Fibroblast of pulmonary artery (primary cell): Measurements from ENCODE around the gene KRTAP10-12.
"Not testable (repeated sequence)": the region's sequence is repeated elsewhere in the genome, so short reads cannot be mapped to it uniquely, and the experiment has no call there.

Experiments used
- DNase-seq: peaks from one replicate; pipeline ENCODE4 v3.0.0-alpha.2; 2010; ENCODE audit warnings: low read depth
- H3K4me3 ChIP-seq: replicated peaks from 2 replicates; pipeline ENCODE4 v1.5.1; 2011; ENCODE audit warnings: low read depth, mild to moderate bottlenecking, control low read depth, low read length, moderate library complexity
- TF ChIP-seq, protein P1 (sequence below): IDR thresholded peaks from 2 replicates; pipeline ENCODE4 v1.5.1; 2011; ENCODE audit warnings: mild to moderate bottlenecking, control low read depth, low read length, inconsistent platforms; ENCODE audit errors: missing control alignments

KRTAP10-12 gene

DNA sequence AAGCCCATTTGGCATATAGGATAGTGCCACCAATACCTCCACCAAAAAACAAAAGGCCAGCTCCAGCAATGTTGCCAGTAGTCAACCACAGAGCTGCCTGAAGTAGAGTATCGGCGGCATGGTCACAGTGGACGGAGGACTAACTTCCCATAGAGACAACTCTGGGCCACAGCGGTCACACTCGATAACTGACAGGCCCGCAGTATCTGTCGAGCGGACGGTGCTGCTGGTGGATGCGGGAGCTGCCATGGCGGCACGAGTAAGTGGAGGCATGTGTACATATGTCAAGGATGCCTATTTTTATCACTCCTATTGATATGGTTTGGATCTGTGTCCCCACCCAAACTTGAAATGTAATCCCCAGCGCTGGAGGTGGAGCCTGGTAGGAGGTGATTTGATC is 19.1 kb upstream of the KRTAP10-12 start:
- TF ChIP-seq, protein P1, sequence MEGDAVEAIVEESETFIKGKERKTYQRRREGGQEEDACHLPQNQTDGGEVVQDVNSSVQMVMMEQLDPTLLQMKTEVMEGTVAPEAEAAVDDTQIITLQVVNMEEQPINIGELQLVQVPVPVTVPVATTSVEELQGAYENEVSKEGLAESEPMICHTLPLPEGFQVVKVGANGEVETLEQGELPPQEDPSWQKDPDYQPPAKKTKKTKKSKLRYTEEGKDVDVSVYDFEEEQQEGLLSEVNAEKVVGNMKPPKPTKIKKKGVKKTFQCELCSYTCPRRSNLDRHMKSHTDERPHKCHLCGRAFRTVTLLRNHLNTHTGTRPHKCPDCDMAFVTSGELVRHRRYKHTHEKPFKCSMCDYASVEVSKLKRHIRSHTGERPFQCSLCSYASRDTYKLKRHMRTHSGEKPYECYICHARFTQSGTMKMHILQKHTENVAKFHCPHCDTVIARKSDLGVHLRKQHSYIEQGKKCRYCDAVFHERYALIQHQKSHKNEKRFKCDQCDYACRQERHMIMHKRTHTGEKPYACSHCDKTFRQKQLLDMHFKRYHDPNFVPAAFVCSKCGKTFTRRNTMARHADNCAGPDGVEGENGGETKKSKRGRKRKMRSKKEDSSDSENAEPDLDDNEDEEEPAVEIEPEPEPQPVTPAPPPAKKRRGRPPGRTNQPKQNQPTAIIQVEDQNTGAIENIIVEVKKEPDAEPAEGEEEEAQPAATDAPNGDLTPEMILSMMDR, result no peak
- DNase-seq, result no peak
- no peak overlapping the region for H3K4me3 ChIP-seq

DNA sequence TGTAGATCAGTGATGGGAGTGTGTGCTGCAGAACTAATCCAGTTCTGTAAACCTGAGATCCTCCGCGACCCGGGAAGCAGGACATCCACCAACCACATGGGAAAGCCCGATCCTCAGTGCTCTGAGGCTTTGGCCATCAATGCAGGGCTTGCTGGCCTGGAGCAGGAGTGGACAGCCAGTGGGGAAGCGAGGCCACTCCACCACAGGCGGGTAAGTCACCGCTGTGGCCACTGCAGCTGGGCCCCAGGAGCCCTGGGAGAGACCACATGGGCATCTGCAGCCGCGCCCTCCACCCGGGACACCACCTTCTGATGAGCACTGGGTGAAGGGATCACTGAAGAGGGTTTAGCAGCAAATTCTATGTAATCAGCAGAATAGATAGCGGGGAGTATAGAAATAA is 15.8 kb upstream of the KRTAP10-12 start:
- TF ChIP-seq, protein P1, result no peak
- DNase-seq, result no peak
- no peak overlapping the region for H3K4me3 ChIP-seq

DNA sequence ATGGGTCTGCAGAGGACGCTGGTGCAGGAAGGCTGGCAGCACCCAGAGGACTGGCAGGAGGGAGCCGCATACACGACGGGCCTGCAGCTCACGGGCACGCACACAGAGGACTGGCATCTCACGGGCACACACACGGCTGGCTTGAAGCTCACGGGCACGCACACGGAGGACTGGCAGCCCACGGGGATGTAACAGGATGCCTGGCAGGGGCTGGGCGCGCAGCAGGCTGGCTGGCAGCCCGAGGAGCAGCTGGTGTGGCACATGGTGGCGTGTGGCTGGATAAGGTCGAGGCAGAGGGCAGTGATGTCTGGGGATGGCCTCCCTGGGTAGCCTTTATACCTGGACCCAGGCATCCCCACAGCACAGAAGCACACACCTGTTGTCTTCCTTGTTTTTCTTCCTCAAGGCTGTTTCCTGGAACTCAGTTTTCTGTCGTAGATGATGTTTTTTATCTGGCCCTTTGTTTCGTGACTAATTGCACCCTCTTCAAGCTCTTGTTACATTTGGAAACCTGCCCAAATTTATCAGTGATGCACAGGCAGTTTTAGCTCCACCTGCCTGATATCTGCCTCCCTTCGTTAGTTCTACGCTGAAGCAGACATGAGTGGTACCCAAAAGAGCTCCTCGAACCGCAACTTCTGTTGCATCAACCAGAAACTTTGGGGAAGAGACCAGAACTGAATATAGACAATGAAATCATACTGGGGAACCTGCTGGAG is 15.0 kb upstream of the KRTAP10-12 start, which contains the start of gene KRTAP12-1:
Gene KRTAP12-1, minus strand, starts transcription at position 303 of the 719 bp plus-strand sequence. Its CDS starts 40 bp downstream, at position 263.
- TF ChIP-seq, protein P1, result no peak
- no peak for DNase-seq
- no peak within 1 kb of the TSS for H3K4me3 ChIP-seq

DNA sequence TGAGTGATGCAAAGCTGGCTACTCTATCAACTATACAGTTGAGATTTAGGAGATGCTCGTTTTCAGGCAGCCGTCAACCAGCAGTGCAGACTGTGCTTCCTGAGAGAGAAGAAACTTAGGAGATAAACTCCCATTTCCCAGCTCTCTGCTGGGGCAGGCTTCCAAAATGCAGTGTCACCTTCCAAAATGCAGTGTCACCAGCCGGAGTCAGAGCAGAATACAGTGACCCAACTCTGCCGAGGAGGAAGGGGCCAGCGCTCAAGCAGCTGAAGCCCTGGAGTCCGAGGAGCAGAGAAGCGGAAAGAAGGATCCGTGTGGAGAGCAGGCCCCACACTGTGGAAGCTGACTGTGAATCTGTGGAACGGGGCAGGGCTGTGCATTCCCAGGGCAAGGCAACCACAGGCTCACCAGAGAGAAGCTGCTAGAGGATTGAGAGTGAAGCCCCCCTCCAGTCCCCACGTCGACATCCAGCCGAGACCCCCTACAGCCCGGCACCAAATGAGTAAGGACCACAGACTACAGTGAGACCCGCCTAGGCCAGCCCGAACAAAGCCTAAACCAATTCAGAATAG is 14.3 kb upstream of the KRTAP10-12 start:
- H3K4me3 ChIP-seq, result no peak overlapping the region
- TF ChIP-seq, protein P1, result no peak
- no peak for DNase-seq

DNA sequence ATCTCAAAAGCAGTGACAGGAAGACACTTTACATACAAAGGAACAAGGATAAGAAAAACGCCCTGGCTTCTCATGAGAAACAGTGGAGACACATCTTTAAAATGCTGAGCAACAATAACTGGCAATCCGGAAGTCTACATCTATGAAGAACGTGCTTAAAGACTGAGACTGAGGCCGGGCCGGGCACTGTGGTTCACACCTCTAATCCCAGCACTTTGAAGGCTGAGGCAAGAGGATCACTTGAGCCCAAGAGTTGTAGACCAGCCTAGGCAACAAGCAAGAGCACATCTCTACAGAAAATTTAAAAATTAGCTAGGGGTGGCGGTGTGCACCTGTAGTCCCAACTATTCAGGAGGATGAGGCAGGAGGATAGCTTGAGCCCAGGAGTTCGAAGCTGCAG is 12.9 kb upstream of the KRTAP10-12 start:
- TF ChIP-seq, protein P1, result no peak

DNA sequence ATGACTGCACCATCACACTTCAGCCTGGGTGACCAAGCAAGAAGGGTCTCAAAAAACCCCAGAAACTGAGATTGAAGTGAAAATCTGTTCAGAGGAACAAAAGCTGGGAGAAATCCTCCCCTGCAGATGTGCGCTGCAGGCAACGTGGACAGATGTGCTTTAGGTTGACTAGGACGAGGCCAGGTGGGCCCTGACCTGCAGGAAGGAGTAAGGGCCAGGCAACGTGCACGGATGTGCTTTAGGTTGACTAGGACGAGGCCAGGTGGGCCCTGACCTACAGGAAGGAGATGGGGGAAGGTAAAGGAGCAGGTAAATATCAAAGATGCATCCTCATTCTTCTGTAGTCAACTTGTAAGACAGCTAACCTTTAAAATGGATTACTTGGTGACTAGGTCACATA is 12.5 kb upstream of the KRTAP10-12 start:
- no peak for DNase-seq
- H3K4me3 ChIP-seq, result no peak overlapping the region
- TF ChIP-seq, protein P1, result no peak

More for the DNA sequence above, 12.9 kb upstream of the KRTAP10-12 start:
- H3K4me3 ChIP-seq, result no peak overlapping the region
- DNase-seq, result no peak

DNA sequence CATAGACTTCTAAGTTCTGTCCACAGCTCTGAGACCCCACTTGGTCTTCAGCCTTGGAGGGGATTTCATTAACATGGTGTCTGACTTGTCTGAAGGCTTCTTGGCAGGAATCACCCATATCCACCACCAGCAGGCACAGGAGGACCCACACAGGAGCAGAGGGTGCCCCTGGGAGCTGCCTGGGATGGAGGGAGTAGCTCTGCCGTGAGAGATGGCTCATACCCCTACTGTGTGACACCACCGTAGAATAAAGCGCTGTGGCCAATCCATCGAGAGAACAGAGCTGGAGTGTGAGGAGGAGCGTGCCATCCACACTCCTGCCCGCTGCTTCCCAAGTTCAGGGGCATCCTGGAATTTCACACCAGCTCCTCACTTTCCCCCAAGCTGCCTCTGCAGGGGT is 11.9 kb upstream of the KRTAP10-12 start:
- not testable (repeated sequence) for DNase-seq, H3K4me3 ChIP-seq
